NCI-H446 (cell line): ENCODE results near the gene SLC25A15.
"Not testable (repeated sequence)": the region's sequence is repeated elsewhere in the genome, so short reads cannot be mapped to it uniquely, and the experiment has no call there.

Source experiments
- DNase-seq, 2 experiments: peaks; one replicate each; lab custom pipeline; 2025; lab: John Stamatoyannopoulos, UW

The SLC25A15 gene

GRCh38 chr13:40813667-40814454 lies 24.4 kb downstream of the SLC25A15 start:
- no peak for DNase-seq

DNA sequence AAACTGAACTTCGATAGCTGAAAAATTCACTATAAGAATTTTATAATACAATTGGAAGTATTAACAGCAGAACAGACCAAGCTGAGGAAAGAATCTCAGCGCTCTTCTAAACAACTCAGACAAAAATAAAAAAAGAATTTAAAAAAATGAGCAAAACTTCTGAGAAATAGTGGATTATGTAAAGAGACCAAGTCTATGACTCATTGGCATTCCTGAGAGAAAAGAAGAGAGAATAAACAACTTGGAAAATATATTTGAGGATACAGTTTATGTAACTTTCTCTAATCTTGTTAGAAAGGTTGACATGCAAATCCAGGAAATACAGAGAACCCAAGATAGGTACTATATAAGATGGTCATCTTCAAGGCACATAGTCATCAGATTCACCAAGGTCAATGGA lies 25.4 kb downstream of the SLC25A15 start:
- DNase-seq = no peak

DNA sequence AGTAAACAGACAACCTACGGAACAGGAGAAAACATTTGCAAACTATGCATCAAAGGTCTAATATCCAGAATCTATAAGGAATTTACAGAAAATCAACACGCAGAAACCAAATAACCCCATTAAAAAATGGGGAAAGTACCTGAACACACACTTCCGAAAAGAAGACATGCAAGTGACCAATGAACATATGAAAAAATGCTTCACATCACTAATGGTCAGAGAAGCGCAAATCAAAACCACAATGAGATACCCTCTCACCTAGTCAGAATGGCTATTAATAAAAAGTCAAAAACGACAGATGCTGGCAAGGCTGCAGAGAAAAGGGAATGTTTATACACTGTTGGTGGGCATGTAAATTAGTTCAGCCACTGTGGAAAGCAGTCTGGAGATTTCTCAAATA lies 29.5 kb downstream of the SLC25A15 start:
- no peak for DNase-seq

GRCh38 chr13:40819797-40820315 lies 30.4 kb downstream of the SLC25A15 start:
- no peak for DNase-seq

- not testable (repeated sequence) for DNase-seq
These were observed 50.3 kb downstream of the SLC25A15 start for GRCh38 chr13:40839725-40840124.

DNA sequence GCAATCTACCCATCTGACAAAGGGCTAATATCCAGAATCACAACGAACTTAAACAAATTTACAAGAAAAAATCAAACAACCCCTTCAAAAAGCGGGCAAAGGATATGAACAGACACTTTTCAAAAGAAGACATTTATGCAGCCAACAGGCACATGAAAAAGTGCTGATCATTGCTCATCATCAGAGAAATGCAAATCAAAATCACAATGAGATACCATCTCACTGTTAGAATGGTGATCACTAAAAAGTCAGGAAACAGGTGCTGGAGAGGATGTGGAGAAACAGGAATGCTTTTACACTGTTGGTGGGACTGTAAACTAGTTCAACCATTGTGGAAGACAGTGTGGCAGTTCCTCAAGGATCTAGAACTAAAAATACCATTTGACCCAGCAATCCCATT lies 51.5 kb downstream of the SLC25A15 start:
- not testable (repeated sequence) for DNase-seq
